Mucosa of gallbladder (tissue), 1 donor: ENCODE data around the gene PRIM1. TPM values are rescaled to one million over a fixed set of nuclear protein-coding genes. Genes with fewer than 3 reads are reported as not detected.
"Not testable (repeated sequence)": the region's sequence is repeated elsewhere in the genome, so short reads cannot be mapped to it uniquely, and the experiment has no call there.

Experiments used
- DNase-seq: peaks from one replicate; pipeline ENCODE4 v3.0.0-alpha.2; 2020; ENCODE audit warnings: low spot score
- total RNA-seq: library from RNA; stranded (reverse); gene quantifications from one replicate; pipeline ENCODE4 v1.2.1, GENCODE V29; 2021
- donor health status: DM: no; HTN: no; CAD: no.

PRIM1 gene
- total RNA-seq: 3.9 TPM

- DNase-seq: peak; percentile 79
These were observed at the start of gene PRIM1 for GRCh38 chr12:56751712-56752598. Gene PRIM1 (minus strand): TSS chr12:56752323. CDS start chr12:56752298, 25 bp downstream.

- no peak for DNase-seq
These were observed 48.1 kb upstream of the PRIM1 start for GRCh38 chr12:56800221-56800620.

GRCh38 chr12:56799345-56799744 lies 47.2 kb upstream of the PRIM1 start:
- not testable (repeated sequence) for DNase-seq

GRCh38 chr12:56795791-56796190 lies 43.7 kb upstream of the PRIM1 start:
- DNase-seq: not testable (repeated sequence)

DNA sequence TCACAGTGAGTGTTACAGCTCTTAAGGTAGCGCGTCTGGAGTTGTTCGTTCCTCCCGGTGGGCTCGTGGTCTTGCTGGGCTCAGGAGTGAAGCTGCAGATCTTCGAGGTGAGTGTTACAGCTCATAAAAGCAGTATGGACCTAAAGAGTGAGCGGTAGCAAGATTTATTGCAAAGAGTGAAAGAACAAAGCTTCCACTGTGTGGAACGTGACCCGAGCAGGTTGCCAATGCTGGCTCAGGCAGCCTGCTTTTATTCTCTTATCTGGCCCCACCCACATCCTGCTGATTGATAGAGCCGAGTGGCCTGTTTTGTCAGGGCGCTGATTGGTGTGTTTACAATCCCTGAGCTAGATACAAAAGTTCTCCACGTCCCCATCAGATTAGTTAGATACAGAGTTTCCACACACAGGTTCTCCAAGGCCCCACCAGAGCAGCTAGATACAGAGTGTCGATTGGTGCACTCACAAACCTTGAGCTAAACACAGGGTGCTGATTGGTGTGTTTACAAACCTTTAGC lies 43.0 kb upstream of the PRIM1 start:
- not testable (repeated sequence) for DNase-seq

DNA sequence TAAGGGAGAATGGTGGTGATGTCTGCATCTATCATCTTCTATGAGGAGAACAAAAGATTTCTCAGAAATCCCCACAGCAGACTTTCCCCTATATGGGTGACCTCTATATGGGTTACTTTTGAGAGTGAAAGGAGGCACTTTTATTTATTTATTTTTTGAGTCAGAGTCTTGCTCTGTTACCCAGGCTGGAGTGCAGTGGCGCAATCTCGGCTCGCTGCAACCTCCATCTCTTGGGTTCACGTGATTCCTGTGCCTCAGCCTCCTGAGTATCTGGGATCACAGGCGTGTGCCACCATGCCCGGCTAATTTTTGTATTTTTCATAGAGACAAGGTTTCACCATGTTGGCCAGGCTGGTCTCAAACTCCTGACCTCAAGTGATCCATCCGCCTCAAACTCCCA lies 41.0 kb upstream of the PRIM1 start:
- not testable (repeated sequence) for DNase-seq

- DNase-seq: no peak
These were observed 40.6 kb upstream of the PRIM1 start for GRCh38 chr12:56792678-56793077.

- DNase-seq: not testable (repeated sequence)
These were observed 37.3 kb upstream of the PRIM1 start for GRCh38 chr12:56789429-56789828.

DNA sequence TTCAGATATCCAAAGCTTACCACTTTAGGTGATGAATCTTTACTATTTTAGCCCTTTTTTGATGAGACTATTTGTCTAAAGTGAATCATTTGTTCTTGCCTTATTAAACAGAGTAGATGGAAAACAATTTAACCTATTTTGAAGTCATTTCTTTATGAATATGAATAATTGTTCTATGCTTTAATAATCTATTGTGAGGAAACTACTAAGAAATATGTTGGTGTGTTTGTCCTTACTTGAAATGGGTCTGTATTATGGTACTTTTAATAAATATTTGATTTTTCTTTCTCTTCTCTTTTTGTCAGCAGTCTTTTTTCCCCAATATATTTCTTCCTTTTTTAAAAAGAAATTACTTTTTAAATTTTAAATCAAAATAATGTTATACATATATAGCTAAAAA lies 35.4 kb upstream of the PRIM1 start:
- DNase-seq: no peak

GRCh38 chr12:56785874-56786273 lies 33.8 kb upstream of the PRIM1 start:
- no peak for DNase-seq

- DNase-seq: no peak
These were observed 33.2 kb upstream of the PRIM1 start for GRCh38 chr12:56785141-56785865.

DNA sequence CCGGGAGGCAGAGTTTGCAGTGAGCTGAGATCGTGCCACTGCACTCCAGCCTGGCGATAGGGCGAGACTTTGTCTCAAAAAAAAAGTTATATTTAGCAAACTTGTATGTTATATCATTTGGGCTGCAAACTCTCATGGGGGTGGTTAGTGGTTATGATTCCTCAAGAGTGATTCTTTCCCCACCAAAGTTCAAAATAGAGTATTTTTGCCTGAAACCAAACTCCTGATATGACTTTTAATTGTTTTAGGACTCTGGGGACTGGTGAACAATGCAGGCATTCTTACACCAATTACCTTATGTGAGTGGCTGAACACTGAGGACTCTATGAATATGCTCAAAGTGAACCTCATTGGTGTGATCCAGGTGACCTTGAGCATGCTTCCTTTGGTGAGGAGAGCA lies 29.6 kb upstream of the PRIM1 start:
- DNase-seq: no peak

DNA sequence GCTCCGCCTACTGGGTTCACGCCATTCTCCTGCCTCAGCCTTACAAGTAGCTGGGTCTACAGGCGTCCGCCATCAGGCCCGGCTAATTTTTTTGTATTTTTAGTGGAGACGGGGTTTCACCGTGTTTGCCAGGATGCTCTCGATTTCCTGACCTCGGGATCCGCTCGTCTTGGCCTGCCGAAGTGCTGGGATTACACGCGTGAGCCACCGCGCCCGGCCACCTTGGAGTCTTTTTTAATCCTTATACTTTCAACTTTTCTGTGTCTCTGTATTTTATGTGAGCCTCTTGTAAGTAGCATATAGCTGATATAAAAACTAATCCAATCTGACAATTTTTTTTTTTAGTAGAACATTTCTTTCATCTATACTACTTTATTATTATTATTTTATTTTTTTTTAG lies 26.6 kb upstream of the PRIM1 start:
- DNase-seq: no peak

GRCh38 chr12:56776654-56777053 lies 24.5 kb upstream of the PRIM1 start:
- no peak for DNase-seq

GRCh38 chr12:56775638-56776037 lies 23.5 kb upstream of the PRIM1 start:
- DNase-seq: no peak

GRCh38 chr12:56773113-56773512 lies 21.0 kb upstream of the PRIM1 start:
- no peak for DNase-seq

GRCh38 chr12:56772625-56773024 lies 20.5 kb upstream of the PRIM1 start:
- no peak for DNase-seq

- DNase-seq: no peak
These were observed 17.7 kb upstream of the PRIM1 start for GRCh38 chr12:56769868-56770267.

- no peak for DNase-seq
These were observed 16.3 kb upstream of the PRIM1 start for GRCh38 chr12:56768424-56768823.

GRCh38 chr12:56766535-56766934 lies 14.4 kb upstream of the PRIM1 start:
- DNase-seq: no peak

GRCh38 chr12:56763753-56764657 lies 11.9 kb upstream of the PRIM1 start:
- DNase-seq: no peak

GRCh38 chr12:56761812-56762211 lies 9.7 kb upstream of the PRIM1 start:
- DNase-seq: no peak
